Neural cell (in vitro differentiated cells): Measurements from ENCODE around the gene PIGS. TPM values are rescaled to one million over a fixed set of nuclear protein-coding genes. Genes with fewer than 3 reads are reported as not detected.

Source experiments
- H2AFZ ChIP-seq: fragments of 200-600, 300-800 bp; sonication (generic), shearing (Covaris generic); 2 replicates; pipeline ENCODE4 v1.6.0; 2014; ENCODE audit warnings: low read depth, mild to moderate bottlenecking, antibody characterized with exemption, low read length, moderate library complexity
- H3F3A ChIP-seq: fragments of 200-600 bp; shearing (Covaris generic); 2 replicates; pipeline ENCODE4 v1.6.1; 2016; ENCODE audit warnings: mild to moderate bottlenecking, moderate library complexity, mixed read lengths, antibody characterized with exemption, low read length; ENCODE audit not compliant: insufficient read depth, poor library complexity, severe bottlenecking
- H3K27ac ChIP-seq: fragments of 200-600, 300-800 bp; sonication (generic), shearing (Covaris generic); 2 replicates; pipeline ENCODE4 v1.5.1; 2014; ENCODE audit warnings: mild to moderate bottlenecking, low read length, moderate library complexity
- H3K27me3 ChIP-seq: fragments of 300-800, 200-600 bp; sonication (generic), shearing (Covaris generic); 2 replicates; pipeline ENCODE4 v1.6.0; 2014; ENCODE audit warnings: mild to moderate bottlenecking, low read depth, low read length, moderate library complexity; ENCODE audit not compliant: insufficient read depth
- H3K36me3 ChIP-seq: fragments of 300-800, 200-600 bp; sonication (generic), shearing (Covaris generic); 2 replicates; pipeline ENCODE4 v1.5.1; 2014; ENCODE audit warnings: mild to moderate bottlenecking, antibody characterized with exemption, low read length, moderate library complexity; ENCODE audit not compliant: insufficient read depth
- H3K4me2 ChIP-seq: fragments of 300-800, 200-600 bp; sonication (generic), shearing (Covaris generic); 2 replicates; pipeline ENCODE4 v1.6.0; 2014; ENCODE audit warnings: mild to moderate bottlenecking, low read length
- H3K4me3 ChIP-seq: fragments of 300-800, 200-600 bp; sonication (generic), shearing (Covaris generic); 2 replicates; pipeline ENCODE4 v1.5.1; 2014; ENCODE audit warnings: mild to moderate bottlenecking, low read length, moderate library complexity
- H3K79me2 ChIP-seq: fragments of 200-600 bp; shearing (Covaris generic); replicated peaks from 2 replicates; pipeline ENCODE4 v1.6.0; 2014; ENCODE audit warnings: mild to moderate bottlenecking, low read length, moderate library complexity; ENCODE audit not compliant: insufficient read depth
- H3K9ac ChIP-seq: fragments of 300-800, 200-600 bp; sonication (generic), shearing (Covaris generic); 2 replicates; pipeline ENCODE4 v1.6.1; 2016; ENCODE audit warnings: mild to moderate bottlenecking, low read length, mixed read lengths
- H3K9me2 ChIP-seq: fragments of 200-600 bp; shearing (Covaris generic); 2 replicates; pipeline ENCODE4 v1.6.1; 2016; ENCODE audit warnings: mild to moderate bottlenecking, low read length, mixed read lengths; ENCODE audit not compliant: insufficient read depth
- H3K9me3 ChIP-seq: fragments of 200-600, 300-800 bp; sonication (generic), shearing (Covaris generic); 2 replicates; pipeline ENCODE4 v1.6.1; 2016; ENCODE audit warnings: mild to moderate bottlenecking, mixed run types, low read length, moderate library complexity, mixed read lengths
- H4K20me1 ChIP-seq: fragments of 200-600 bp; shearing (Covaris generic); 2 replicates; pipeline ENCODE4 v1.6.1; 2016; ENCODE audit warnings: mild to moderate bottlenecking, mixed run types; ENCODE audit not compliant: insufficient read depth
- CTCF ChIP-seq: fragments of 450-650 bp; IDR thresholded peaks from 2 replicates; pipeline ENCODE4 v1.5.1; 2014; ENCODE audit warnings: antibody characterized with exemption, mild to moderate bottlenecking, moderate library complexity; ENCODE audit not compliant: poor library complexity, severe bottlenecking
- EP300 ChIP-seq: fragments of 450-650 bp; conservative IDR thresholded peaks from 2 replicates; pipeline ENCODE4 v1.6.1; 2014; ENCODE audit warnings: antibody characterized with exemption, mild to moderate bottlenecking, moderate library complexity; ENCODE audit not compliant: poor library complexity, severe bottlenecking
- EZH2 ChIP-seq: fragments of 200-600, 300-800 bp; shearing (Covaris generic), sonication (generic); IDR thresholded peaks from 2 replicates; pipeline ENCODE4 v1.6.1; 2014; ENCODE audit warnings: antibody characterized with exemption, low read length, borderline replicate concordance, mild to moderate bottlenecking; ENCODE audit not compliant: insufficient read depth, poor library complexity, severe bottlenecking
- MXI1 ChIP-seq: fragments of 450-650 bp; conservative IDR thresholded peaks from 2 replicates; pipeline ENCODE4 v1.6.1; 2014; ENCODE audit warnings: antibody characterized with exemption, mild to moderate bottlenecking; ENCODE audit not compliant: poor library complexity, severe bottlenecking
- POLR2AphosphoS5 ChIP-seq: IDR thresholded peaks from 2 replicates; pipeline ENCODE4 v1.6.1; 2012
- RAD21 ChIP-seq: fragments of 450-650 bp; conservative IDR thresholded peaks from 2 replicates; pipeline ENCODE4 v1.6.1; 2014; ENCODE audit warnings: antibody characterized with exemption, mild to moderate bottlenecking, moderate library complexity
- REST ChIP-seq: IDR thresholded peaks from 2 replicates; pipeline ENCODE4 v1.6.1; 2012; ENCODE audit warnings: borderline replicate concordance
- SMC3 ChIP-seq: fragments of 450-650 bp; conservative IDR thresholded peaks from 2 replicates; pipeline ENCODE4 v1.6.1; 2014; ENCODE audit warnings: antibody characterized with exemption, mild to moderate bottlenecking, moderate library complexity; ENCODE audit not compliant: poor library complexity
- TAF1 ChIP-seq: IDR thresholded peaks from 2 replicates; pipeline ENCODE4 v1.6.1; 2012; ENCODE audit warnings: low read depth
- polyA plus RNA-seq: library from polyadenylated mRNA; depleted of rRNA; stranded (reverse); fragments of >200 nt; gene quantifications from 2 replicates; pipeline ENCODE4 v1.2.3, GENCODE V29; 2014

The PIGS gene
- polyA plus RNA-seq, 1 donor from 2014 or later: 37.6 TPM

GRCh38 chr17:28529013-28529400 lies 42.3 kb downstream of the PIGS start:
- Histone ChIP-seq H4K20me1 (no peaks in the 10 kb centered on the region), H3K79me2 (no peaks in the 10 kb centered on the region), H3K9me2 (no peaks in the 10 kb centered on the region), H3K36me3 (no peaks in the 10 kb centered on the region), H3K27me3 (no peaks in the 10 kb centered on the region), H3K9me3 (no peaks in the 10 kb centered on the region), H3K4me3 (no peak overlapping the region), H3K4me2 (no peak overlapping the region), H3K27ac (no peak overlapping the region), H3F3A (no peaks in the 10 kb centered on the region), H3K9ac (no peak overlapping the region), H2AFZ (no peak overlapping the region)
- TF ChIP-seq POLR2AphosphoS5: no peak
- TF ChIP-seq CTCF: no peak
- TF ChIP-seq MXI1: no peak
- no peak for TF ChIP-seq REST
- no peak for TF ChIP-seq EP300
- no peak for TF ChIP-seq RAD21
- TF ChIP-seq SMC3: no peak
- TF ChIP-seq TAF1: no peak
- no peak for TF ChIP-seq EZH2

- no peak overlapping the region for H3K4me3 ChIP-seq
- TF ChIP-seq EZH2 (no peak), MXI1 (no peak), CTCF (no peak), POLR2AphosphoS5 (no peak), RAD21 (no peak), TAF1 (no peak), REST (no peak), SMC3 (no peak), EP300 (no peak)
These were observed 42.9 kb downstream of the PIGS start for GRCh38 chr17:28528327-28529012.

More at GRCh38 chr17:28528327-28529012, 42.9 kb downstream of the PIGS start:
- no peak overlapping the region for H3K9ac ChIP-seq
- H4K20me1 ChIP-seq: no peaks in the 10 kb centered on the region
- H3K27me3 ChIP-seq: no peaks in the 10 kb centered on the region
- no peak overlapping the region for H3K4me2 ChIP-seq
- H3K9me3 ChIP-seq: no peaks in the 10 kb centered on the region
- H3K9me2 ChIP-seq: no peaks in the 10 kb centered on the region
- no peaks in the 10 kb centered on the region for H3F3A ChIP-seq
- H3K79me2 ChIP-seq: no peaks in the 10 kb centered on the region
- no peak overlapping the region for H3K27ac ChIP-seq
- H3K36me3 ChIP-seq: no peaks in the 10 kb centered on the region
- H2AFZ ChIP-seq: no peak overlapping the region
